Measurements from ENCODE around the gene FAM13A. TPM values are rescaled to one million over a fixed set of nuclear protein-coding genes. Genes with fewer than 3 reads are reported as not detected.
A peak's percentile ranks its signal among the peaks of the same experiment; 100 is the strongest.

The FAM13A gene
- total and polyA plus RNA-seq, 2 of the 4 experiments (the other 2 are of a cell fraction) = 13.1 to 22.0 TPM

- in situ Hi-C loops (cut with MboI; ENCODE audit: low sequenced_read_pairs) (no loop called here), dilution Hi-C loops (cut with HindIII; ENCODE audit: low sequenced_read_pairs, unreplicated experiment) (no loop called here), intact Hi-C loops (cut with micrococcal nuclease) (loop anchor here (5.0 kb wide), 1 partner anchor 88 kb away; no protein-coding TSS in a partner anchor)
- H3K4me2 ChIP-seq (ENCODE audit: low read depth, low read length) = no peak overlapping the region
- H3K9me3 ChIP-seq (ENCODE audit: control insufficient read depth, insufficient read depth, low read length) = no peaks in the 10 kb centered on the region
- H2AK9ac ChIP-seq (replicated peaks; ENCODE audit: low read depth, low read length, poor library complexity) = no peak overlapping the region
- no peak overlapping the region for H2AK5ac ChIP-seq (ENCODE audit: low read depth, low read length)
- no peak overlapping the region for H3K4me3 ChIP-seq (ENCODE audit: insufficient read depth, low read depth, low read length)
- ATAC-seq (ENCODE audit: low read depth) (no peak), DNase-seq (no peak)
- no peak overlapping the region for H3K18ac ChIP-seq (ENCODE audit: low read depth, low read length)
- no peak overlapping the region for H3K9ac ChIP-seq (ENCODE audit: low read depth, low read length)
- no peak overlapping the region for H2BK15ac ChIP-seq (ENCODE audit: low read depth, low read length)
- peaks cover 1% of the 10 kb centered on the region; the same call in 1 of the 2 replicates for H3K9me1 ChIP-seq (ENCODE audit: insufficient read depth, low read length)
- no peak overlapping the region for H3K23ac ChIP-seq (ENCODE audit: low read depth, low read length)
- no peak overlapping the region for H2AFZ ChIP-seq (replicated peaks; ENCODE audit: low read length, poor library complexity)
- no peak overlapping the region for H2BK20ac ChIP-seq (ENCODE audit: low read depth, low read length)
- peaks cover 6 to 11% of the 10 kb centered on the region in 2 experiments; a peak in 3 of 4 replicates for H3K79me1 ChIP-seq (ENCODE audit: low read depth in 1 of 2, low read length in 2 of 2)
- no peak overlapping the region for H3K27ac ChIP-seq (ENCODE audit: insufficient read depth, low read length)
- peaks cover 6% of the 10 kb centered on the region; the same call in 1 of the 2 replicates for H3K4me1 ChIP-seq (ENCODE audit: control insufficient read depth, insufficient read depth, low read length)
- no peaks in the 10 kb centered on the region for H4K20me1 ChIP-seq (ENCODE audit: insufficient read depth, low read length)
- no TSS peak for BruUV-seq (replicated peaks)
- H2BK5ac ChIP-seq (ENCODE audit: low read depth, low read length, poor library complexity, severe bottlenecking) = no peak overlapping the region
- POLR2A ChIA-PET (ENCODE audit: unreplicated experiment) = no interaction called here
- no peak overlapping the region for H3K4ac ChIP-seq (ENCODE audit: low read depth, low read length)
- CTCF ChIA-PET = interaction anchor here (1.2 kb wide), 1 partner anchor 89 kb away, joined by 3 read pairs; no protein-coding TSS in a partner anchor
- H2BK120ac ChIP-seq (ENCODE audit: low read depth, low read length) = no peak overlapping the region
- H3K56ac ChIP-seq (ENCODE audit: extremely low read depth, insufficient read depth, low read length) = no peak overlapping the region
- H3K14ac ChIP-seq (replicated peaks; ENCODE audit: low read depth, low read length) = no peak overlapping the region
- no peaks in the 10 kb centered on the region for H3K27me3 ChIP-seq (ENCODE audit: control insufficient read depth, insufficient read depth, low read length)
- no peak overlapping the region for H4K5ac ChIP-seq (ENCODE audit: low read depth, low read length)
- H4K91ac ChIP-seq (ENCODE audit: insufficient read depth, low read depth, low read length) = no peak overlapping the region
- H3K36me3 ChIP-seq (ENCODE audit: control insufficient read depth, insufficient read depth, low read length) = peaks cover 1% of the 10 kb centered on the region
- no peak overlapping the region for H4K8ac ChIP-seq (ENCODE audit: low read depth in 2 of 2, low read length in 2 of 2)
- TF ChIP-seq NFE2L2 (IDR thresholded peaks at IDR 0.05; ENCODE audit: low read depth, low read length) = no peak
- TF ChIP-seq BHLHE40 (IDR thresholded peaks at IDR 0.05; ENCODE audit: low read depth, low read length) = no peak
- TF ChIP-seq CEBPB (IDR thresholded peaks at IDR 0.05; ENCODE audit: low read depth, low read length) = peak; percentile 78
- TF ChIP-seq MAFK (IDR thresholded peaks at IDR 0.05; ENCODE audit: low read depth, low read length) = peak; percentile 53
- no peak for TF ChIP-seq RAD21 (IDR thresholded peaks at IDR 0.05; ENCODE audit: low read length)
These were observed 262.0 kb downstream of the FAM13A start for GRCh38 chr4:88794952-88795351.

Data from IMR-90 (cell line).